ENCODE measurements around the gene MGAT5.
A peak's percentile ranks its signal among the peaks of the same experiment; 100 is the strongest.
"Not testable (repeated sequence)": the region's sequence is repeated elsewhere in the genome, so short reads cannot be mapped to it uniquely, and the experiment has no call there.

The MGAT5 gene

DNA sequence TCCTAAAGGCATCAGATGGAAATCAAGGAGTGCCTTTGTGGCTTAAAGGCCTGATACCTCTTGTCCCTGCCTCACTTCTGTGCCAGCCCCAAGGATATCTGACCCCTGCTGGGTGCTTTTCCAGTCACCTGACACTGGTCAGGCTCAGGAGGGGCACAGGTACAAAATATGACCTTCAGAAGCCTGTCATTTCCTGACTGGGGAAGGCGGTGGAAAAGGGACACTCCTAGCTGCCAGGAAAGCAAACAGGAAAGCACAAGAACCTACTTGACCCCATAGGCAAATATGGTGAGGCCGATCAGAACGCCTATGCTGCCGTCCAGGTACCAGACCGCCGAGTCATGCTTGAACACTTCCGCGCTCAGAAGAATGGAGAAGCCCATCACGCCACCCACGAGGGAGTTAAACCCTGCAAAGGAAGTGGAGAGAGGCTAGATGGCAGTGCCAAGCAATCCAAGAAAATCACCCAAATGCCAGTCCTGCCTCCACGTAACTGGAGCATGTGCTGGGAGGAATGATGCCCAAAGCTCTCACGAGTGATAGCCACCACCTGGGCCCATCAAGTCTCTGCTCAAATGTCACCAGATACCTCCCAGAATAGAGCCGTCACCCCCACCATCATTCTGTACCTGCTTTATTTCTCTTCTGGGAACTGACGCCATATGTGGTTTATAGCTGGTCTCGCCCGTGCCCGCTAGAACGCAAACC lies 204.0 kb downstream of the MGAT5 start:
- no peak for DNase-seq

DNA sequence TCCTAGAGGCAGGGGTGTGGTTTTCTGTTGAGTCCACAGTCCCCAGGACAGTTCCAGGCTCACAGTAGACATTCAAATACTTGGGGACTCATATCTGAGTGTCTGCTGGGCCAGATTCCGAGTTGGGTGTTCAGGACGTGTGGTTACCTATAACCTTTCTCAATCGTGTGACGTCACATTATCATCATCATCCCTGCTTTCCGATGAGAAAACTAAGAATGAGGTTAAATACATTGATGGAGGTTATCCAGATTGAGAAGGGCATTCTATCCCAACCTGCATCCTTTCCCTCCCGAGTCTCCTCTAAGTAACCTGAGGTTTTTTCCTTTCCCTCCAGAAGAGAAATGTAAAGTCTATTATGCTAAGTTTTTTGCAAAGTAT lies 204.6 kb downstream of the MGAT5 start:
- no peak for DNase-seq

GRCh38 chr2:134458950-134459349 lies 205.1 kb downstream of the MGAT5 start:
- no peak for DNase-seq

DNA sequence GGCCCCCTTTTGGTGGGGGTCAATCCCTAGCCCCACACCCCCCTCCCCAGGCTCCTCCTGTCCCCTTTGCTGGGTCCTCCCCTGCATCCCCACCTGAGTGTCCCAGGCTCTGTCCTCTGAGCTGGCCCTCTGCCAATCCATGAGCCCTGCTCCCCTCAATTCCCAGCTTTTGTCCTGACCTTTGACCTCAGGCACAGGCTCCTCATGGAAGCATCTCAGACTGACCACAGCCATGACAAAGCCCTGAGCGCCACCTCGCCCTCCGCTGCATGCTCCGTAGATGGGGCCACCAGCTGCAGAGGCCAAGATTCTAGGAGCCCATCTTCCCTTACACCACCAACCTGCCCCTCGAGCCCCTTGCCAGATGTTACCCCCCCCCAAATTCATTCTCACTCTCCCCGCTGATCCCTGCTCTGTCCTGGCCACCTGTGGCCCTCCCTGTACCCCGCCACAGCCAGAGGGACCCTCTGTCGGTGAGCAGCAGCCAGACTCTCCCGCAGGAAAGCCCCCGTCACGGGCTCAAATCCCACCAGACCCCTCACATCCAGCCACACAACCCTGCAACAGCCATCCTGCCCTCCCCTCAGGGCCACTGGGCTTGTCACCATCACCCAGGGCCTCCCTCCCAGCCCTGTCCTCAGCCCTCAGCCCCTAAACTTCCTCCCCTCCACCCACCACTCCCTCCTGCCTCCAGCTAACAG lies 206.0 kb downstream of the MGAT5 start:
- no peak for DNase-seq

GRCh38 chr2:134460583-134460998 lies 206.7 kb downstream of the MGAT5 start:
- DNase-seq, result peak; percentile 31

DNA sequence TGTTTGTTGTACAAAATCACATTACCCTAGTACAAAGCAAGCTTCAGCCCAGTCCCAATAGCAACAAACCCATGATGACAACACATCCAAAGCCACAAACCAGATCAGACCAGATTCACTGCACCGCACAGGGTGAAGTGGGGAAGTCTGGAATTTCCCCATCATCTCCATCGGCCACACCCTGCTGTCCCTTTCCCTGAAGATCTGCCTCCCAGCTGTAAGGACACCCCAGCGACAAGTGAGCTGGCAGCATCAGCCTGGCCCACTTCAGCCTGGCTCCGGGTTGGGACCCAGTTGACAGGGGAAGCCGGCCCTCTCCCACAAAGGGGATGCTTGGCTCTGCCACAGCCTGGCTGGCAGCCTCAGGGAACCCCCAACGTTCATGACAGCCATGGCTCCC lies 207.6 kb downstream of the MGAT5 start:
- DNase-seq, result no peak

GRCh38 chr2:134462275-134462674 lies 208.4 kb downstream of the MGAT5 start:
- DNase-seq, result no peak

DNA sequence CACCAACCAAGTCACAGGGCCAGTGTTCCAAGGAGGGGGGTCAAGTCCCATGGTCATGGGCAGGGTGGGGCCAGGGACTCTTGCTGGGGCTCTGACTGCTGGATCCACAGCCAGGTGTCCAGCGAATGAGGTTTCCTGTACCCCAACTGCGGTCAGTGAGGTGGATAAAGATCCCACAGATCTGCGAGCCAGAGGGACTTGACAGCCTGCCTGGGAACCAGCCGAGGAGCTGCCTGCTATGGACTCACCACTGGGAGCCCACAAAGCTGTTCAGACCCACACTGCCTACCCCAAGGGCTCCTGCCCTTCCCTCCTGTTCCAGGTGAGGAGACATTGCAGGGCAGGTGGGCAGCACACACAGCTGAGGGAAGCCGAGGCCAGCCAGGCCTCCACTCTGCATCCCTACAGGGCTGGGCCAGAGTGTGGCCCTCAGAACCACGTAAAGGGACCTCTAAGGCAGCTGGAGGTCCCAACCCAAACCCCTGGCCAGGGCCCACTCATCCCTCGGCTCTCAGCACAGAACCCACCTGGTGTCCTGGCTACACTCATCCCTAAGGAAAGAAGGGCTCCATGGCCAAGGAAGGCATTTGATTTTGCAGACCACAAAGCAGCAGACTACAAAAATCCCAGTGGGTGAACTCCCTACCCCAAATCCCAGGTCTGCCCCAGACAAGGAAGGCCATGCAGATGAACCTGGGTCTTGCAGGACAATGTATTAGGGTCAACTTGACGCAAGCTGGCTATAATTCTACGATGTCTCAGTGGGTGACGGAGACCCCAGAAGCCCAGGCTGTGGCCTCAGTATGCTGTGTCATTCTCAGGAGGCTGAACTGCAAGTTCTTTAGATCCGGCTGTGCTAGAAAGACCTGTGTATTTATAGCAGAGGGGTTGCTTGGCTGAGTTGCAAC lies 209.2 kb downstream of the MGAT5 start:
- DNase-seq, result no peak

DNA sequence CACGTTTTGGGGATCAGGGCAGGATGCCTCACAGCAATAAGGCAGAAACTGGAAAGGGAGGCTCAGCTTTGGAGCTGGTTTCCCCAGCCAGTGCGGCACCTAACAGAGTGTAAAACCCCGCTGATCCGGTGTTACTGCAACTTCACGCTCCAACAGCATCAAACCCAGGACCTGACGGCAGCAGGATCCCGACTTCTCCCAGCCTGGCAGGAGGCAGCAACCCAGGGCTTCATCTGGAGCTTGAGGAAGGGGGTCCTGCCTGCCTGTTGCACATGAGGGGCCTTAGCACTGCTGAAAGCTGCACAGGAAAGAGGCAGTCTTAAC lies 209.8 kb downstream of the MGAT5 start:
- DNase-seq, result no peak

DNA sequence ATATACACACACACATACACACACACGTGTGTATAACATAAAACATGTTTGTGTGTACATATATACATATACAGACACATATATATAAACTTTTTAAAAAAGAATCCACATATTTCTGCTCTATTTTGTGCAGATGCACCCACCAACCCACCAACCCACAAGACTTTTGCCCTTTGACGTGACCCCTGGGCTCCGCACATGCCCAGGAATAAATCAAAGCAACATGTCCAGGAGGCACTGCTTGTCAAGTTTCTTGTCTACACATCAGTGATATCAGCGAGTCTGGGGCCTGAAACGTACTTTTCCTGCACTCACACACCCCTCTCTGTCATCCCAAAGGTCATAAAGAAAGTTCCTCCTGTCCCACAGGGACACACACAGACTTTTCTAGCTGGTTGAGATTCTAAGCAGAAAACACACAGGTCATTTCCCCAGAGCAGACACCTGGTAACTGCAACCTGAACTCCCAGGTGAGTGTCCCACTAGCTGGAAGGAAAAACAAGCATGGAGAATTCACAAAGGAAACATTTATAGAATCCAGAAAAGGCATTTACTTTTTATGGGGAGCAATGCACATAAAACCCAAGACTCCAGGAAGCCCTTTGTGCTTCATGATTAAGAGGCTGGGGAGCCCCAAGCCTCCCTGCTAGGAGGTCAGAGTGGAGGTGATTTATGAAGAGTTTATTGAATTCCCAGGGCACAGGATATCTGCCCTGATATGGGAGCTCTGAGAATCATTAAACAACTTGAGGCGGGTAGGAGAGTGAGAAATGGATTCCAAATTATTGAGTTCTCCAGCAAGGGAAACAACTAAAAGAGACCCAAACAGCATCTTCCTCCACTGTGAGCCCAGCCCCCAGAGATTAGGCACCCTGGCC lies 211.6 kb downstream of the MGAT5 start:
- DNase-seq, result no peak

DNA sequence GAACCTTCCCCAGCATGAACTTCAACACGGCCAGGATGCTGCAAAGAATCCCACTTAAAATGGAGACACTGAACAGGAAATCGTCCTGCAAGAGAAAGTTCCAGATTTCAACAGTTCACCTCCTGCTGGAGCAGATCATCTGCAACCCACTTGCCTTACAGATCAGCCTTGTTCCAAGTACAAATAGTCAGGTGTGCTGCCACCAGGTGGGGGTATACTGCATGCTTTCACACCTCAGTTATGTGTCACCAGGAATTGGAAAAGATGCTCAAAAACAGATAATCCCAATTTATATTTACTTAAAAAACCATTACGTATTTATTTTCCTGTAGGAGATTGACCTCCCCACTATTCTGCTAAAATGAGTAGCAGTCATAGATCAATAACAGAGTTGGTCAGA lies 212.3 kb downstream of the MGAT5 start:
- DNase-seq, result peak; percentile 28

DNA sequence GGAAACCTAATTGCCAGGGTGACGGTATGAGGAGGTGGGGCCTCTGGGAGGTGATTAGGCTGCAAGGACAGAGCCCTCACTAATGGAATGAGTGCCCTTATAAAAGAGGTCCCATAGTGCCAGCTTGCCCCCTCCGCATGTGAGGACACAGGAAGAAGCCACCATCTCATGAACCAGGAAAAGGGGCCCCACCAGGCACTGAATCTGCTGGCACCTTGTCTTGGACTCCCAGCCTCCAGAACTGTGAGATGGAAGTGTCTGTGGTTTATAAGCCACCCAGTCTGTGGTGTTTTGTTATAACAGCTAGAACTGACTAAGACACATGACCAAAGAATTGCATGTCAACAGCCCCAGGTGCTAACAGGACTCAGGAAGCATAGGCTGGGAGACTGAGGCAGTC lies 214.3 kb downstream of the MGAT5 start:
- no peak for DNase-seq

- no peak for DNase-seq
Measured at GRCh38 chr2:134468776-134469175, 214.9 kb downstream of the MGAT5 start.

DNA sequence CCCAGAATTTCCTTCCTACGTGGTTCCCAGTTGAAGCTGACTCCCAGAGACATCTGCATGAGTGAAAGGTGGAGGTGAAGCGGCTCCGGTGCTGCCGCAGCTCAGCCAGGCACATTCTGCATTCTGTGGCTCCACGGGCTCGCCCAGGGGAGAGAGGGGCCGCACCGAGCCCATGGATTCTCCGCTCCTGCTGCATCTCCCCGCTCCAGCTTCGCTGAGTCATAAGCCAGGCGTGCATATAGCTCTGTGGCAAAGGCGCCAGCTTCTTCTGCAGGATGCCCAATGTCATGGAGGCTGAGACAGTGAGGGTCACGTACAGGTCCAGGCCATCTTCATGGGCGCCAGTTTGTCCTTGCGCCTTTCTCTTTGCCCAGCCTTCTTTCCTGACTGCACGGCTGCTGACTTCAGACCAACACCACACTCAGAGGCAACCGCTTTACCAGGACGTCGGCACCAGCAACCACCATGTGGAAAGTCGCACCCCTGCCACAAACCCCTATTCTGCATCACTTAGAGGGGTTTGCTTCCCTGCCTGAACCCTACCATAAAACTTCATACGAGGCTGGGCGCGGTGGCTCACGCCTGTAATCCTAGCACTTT lies 215.7 kb downstream of the MGAT5 start:
- no peak for DNase-seq

DNA sequence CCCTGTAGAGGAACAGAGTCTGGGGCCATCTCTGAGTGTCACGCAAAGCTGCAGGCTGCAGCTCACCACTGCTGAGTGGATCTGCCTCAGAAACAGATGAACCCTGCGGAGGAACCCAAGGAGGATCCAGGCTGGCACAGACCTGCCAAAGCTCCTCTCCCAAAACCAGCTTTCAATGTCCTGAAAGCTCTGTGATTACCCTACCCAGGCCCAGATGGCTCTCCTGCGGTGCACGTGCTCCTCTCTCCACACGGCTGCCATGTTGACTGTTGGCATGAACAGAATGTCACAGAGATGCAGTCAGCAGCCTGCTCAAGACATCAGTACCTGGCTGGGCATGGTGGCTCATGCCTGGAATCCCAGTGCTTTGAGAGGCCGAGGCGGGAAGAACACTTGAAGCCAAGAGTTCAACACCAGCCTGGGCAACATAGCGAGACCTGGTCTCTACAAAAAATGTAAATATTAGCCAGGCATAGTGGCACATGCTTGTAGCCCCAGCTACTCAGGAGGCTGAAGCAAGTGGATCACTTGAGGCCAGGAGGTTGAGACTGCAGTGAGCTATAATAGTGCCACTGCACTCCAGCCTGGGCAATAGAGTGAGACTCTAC lies 216.8 kb downstream of the MGAT5 start:
- DNase-seq, result no peak

DNA sequence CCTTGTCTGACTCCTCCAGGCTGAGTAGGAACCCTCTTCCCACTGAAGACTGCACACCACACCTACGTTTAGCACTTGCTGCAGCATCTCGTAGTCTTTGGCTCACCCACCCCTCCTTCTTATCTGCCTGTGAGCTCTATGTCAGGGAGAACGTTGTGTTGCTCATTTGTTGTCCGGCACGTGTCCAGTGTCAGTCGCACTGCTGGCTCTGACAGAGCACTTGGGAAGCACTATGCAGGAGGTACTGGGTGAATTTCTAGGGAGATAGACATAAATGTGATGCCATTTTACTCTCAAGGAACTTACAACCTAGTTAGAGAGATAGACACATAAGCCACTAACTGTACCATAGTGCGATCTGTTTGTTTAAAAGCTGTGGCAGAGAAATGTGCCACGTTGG lies 223.1 kb downstream of the MGAT5 start:
- DNase-seq, result not testable (repeated sequence)

GRCh38 chr2:134479696-134480330 lies 225.9 kb downstream of the MGAT5 start:
- DNase-seq, result no peak

GRCh38 chr2:134482131-134482723 lies 228.4 kb downstream of the MGAT5 start:
- DNase-seq, result no peak

- DNase-seq, result no peak
Measured at GRCh38 chr2:134482766-134483340, 229.0 kb downstream of the MGAT5 start.

DNA sequence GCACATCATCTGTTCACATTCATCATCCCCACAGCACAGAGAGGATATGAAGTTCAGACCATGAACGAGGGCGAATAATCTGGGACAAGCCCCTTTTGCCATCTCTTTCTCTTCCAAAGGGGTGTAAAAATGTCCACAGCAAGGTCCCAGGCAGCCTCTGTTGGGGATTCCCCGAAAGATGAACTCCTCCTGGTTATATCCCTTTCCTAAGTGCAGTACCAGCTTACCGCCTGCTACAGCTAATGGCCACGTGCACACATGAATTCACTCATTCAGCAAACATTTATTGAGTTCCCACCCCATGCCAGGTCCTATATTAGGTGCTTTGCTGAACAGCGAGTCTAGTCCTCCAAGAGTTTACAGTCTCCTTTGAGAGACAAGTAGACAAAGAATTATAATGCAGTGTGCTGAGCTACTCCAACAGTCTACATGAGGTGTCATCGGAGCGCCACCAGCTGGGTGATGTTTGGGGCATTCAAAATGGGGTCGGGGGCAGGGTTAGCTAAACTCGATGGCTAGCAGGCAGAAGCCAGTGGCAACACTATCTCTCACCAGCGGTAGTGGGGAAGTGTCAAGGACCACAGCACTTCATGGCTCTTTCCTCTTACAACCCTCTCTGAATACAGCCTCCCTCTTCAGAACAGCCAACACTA lies 236.0 kb downstream of the MGAT5 start:
- no peak for DNase-seq

All from activated naive CD4-positive, alpha-beta T cell treated with anti-CD3 and anti-CD28 coated beads, Interleukin-2, amount 50 U/mL, for 16 hours (primary cell).